CD4-positive, alpha-beta T cell treated with Interleukin-10 for 1 hour (primary cell): ENCODE data around the gene C4A.
"Not testable (repeated sequence)": the region's sequence is repeated elsewhere in the genome, so short reads cannot be mapped to it uniquely, and the experiment has no call there.

Source experiments
- DNase-seq: peaks from one replicate; pipeline ENCODE4 v3.0.0-alpha.2; 2020

C4A gene

GRCh38 chr6:31961616-31962015 lies 20.2 kb upstream of the C4A start:
- DNase-seq = no peak

GRCh38 chr6:31963921-31964320 lies 17.9 kb upstream of the C4A start:
- no peak for DNase-seq

GRCh38 chr6:31965700-31966099 lies 16.2 kb upstream of the C4A start:
- DNase-seq = no peak

GRCh38 chr6:31966506-31966905 lies 15.4 kb upstream of the C4A start:
- DNase-seq = no peak

GRCh38 chr6:31966997-31967925 lies 14.6 kb upstream of the C4A start:
- no peak for DNase-seq

- no peak for DNase-seq
These were observed 13.9 kb upstream of the C4A start for GRCh38 chr6:31967926-31968320.

GRCh38 chr6:31968326-31968725 lies 13.5 kb upstream of the C4A start:
- DNase-seq = no peak

- DNase-seq = no peak
These were observed 12.8 kb upstream of the C4A start for GRCh38 chr6:31968791-31969711.

- DNase-seq = no peak
These were observed 11.9 kb upstream of the C4A start for GRCh38 chr6:31969712-31970603.

GRCh38 chr6:31970604-31971271 lies 11.1 kb upstream of the C4A start:
- peak; percentile 9 for DNase-seq

- no peak for DNase-seq
These were observed 10.4 kb upstream of the C4A start for GRCh38 chr6:31971279-31971992.

GRCh38 chr6:31971993-31972708 lies 9.7 kb upstream of the C4A start, which contains the start of gene DXO:
DXO (minus strand) TSS chr6:31972138; CDS start chr6:31971675, 463 bp downstream.
- DNase-seq = peak; percentile 99

GRCh38 chr6:31972709-31973350 lies 9.0 kb upstream of the C4A start:
- peak; percentile 22 for DNase-seq

GRCh38 chr6:31976065-31976464 lies 5.8 kb upstream of the C4A start:
- not testable (repeated sequence) for DNase-seq

GRCh38 chr6:31977816-31978431 lies 3.9 kb upstream of the C4A start:
- DNase-seq = no peak

- DNase-seq = no peak
These were observed 3.0 kb upstream of the C4A start for GRCh38 chr6:31978831-31979230.

GRCh38 chr6:31979238-31979898 lies 2.5 kb upstream of the C4A start:
- DNase-seq = no peak

GRCh38 chr6:31980195-31980876 lies 1.5 kb upstream of the C4A start:
- not testable (repeated sequence) for DNase-seq
